HG03060 (cell line): ENCODE results near the gene GPC2.

Source experiments
- ATAC-seq: cut with Tn5 transposase; IDR thresholded peaks from one replicate; pipeline ENCODE4 v1.9.1; 2021; ENCODE audit warnings: low read depth, moderate number of reproducible peaks; ENCODE audit not compliant: unreplicated experiment

GPC2 gene

GRCh38 chr7:100170101-100170897 lies 6.9 kb downstream of the GPC2 start:
- ATAC-seq = no peak

DNA sequence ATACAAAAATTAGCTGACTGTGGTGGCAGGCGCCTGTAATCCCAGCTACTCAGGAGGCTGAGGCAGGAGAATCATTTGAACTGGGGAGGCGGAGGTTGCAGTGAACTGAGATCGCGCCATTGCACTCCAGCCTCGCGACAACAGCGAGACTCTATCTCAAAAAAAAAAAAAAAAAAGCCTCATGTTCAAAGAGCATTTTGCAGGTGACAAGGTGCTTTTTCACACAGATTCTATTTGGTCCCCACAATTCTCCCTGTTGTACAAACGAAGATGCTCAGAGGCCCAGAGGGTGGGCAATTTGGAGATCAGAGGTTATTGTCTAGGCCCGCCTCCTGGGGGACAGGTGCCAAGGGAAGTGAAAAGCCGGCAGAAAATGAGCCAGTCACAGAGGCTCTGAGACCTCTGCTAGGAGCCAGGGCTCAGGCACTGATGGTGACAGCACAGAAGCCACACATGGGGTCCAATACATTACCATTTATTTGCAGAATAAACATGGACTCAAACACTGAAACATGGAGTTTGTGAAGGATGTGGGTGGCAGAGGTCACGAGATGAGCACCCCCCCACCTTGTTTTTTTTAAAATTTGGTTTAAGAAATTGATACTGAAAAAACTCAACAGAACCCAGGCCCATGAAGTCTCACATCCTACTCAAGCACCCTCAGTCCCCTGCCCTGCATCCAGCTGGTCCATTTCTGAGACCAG lies 7.9 kb downstream of the GPC2 start:
- no peak for ATAC-seq

GRCh38 chr7:100167912-100168323 lies 9.3 kb downstream of the GPC2 start:
- no peak for ATAC-seq

GRCh38 chr7:100166970-100167911 lies 9.9 kb downstream of the GPC2 start:
- no peak for ATAC-seq

DNA sequence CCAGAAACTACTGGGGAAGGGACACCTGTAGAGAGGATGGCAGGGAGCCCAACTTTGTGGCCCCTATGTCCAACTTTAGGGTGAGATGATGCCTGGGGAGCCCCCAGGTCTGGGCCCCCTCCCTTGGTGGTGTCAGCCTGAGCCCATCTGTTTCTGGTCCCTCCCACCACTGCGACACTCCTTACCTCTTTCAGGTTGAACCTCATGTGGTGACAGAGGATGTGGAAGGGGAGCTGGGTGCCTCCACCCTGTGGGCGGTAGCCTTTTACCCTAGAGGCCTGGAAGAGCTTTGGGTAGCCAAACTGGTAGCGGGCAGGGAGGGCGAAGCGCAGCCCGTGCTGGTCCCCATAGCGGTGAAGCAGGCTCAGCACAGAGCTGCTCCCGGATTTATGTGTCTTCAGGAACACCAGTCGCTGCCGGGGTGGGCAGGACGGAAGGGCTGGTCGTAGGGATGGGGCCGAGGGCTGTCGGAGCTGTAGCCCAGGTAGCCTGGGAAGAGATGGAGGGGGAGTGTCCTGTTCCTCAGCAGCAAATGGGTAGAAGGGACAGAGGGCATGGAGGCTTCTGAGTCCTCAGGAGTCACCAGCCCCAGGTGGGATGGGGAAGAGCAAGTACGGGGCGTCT lies 10.8 kb downstream of the GPC2 start:
- no peak for ATAC-seq

GRCh38 chr7:100163871-100164270 lies 13.3 kb downstream of the GPC2 start:
- no peak for ATAC-seq

- no peak for ATAC-seq
Measured at GRCh38 chr7:100163006-100163531, 14.1 kb downstream of the GPC2 start.

DNA sequence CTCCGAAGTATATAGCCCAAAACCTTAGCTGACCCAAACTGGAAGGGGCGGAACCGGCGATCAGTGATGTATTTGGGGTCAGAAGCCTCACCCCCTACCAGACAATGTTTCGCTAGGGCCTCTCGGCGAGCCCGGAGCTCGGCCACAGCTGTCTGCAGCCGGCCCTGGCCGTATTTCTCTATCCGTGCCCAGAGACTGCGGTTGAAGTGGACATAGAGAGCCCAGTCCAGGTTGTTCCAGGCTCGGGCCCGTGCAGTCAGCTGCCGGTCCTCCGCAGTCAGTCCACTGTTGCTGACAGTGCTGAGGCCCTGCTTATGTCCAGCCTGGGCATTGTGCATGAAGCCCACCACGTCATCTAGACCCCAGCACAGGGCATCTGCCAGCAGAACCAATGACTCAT lies 17.1 kb downstream of the GPC2 start:
- ATAC-seq = no peak

DNA sequence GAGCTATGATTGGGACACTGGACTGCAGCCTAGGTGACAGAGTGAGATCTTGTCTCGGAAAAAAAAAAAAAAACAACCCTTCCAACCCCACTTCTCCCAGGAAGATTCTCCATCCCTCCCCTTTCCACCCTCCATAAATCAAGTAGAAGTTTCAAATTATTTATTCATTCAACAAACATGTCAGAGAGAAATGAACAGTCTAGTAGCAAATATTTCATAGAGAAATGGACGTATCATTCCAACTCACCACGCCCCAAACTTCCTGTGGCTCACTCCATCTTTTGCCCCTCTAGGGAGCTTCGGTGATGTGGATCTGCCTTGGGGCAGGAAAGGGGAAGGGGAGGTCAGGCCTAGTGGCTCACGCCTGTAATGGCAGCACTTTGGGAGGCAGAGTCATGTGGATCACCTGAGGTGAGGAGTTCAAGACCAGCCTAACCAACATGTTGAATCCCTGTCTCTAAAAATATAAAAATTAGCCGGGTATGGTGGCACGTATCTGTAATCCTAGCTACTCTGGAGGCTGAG lies 18.0 kb downstream of the GPC2 start:
- no peak for ATAC-seq

GRCh38 chr7:100158229-100159098 lies 18.7 kb downstream of the GPC2 start, which contains the start of gene TRAPPC14:
TRAPPC14 (minus strand) TSS chr7:100158723; CDS start chr7:100158499, 224 bp downstream.
- no peak for ATAC-seq

- no peak for ATAC-seq
Measured at GRCh38 chr7:100157334-100158228, 19.6 kb downstream of the GPC2 start.

- no peak for ATAC-seq
Measured at GRCh38 chr7:100157069-100157333, 20.2 kb downstream of the GPC2 start.

GRCh38 chr7:100156331-100157068 lies 20.7 kb downstream of the GPC2 start:
- ATAC-seq = no peak

- ATAC-seq = no peak
Measured at GRCh38 chr7:100155553-100156317, 21.4 kb downstream of the GPC2 start.

DNA sequence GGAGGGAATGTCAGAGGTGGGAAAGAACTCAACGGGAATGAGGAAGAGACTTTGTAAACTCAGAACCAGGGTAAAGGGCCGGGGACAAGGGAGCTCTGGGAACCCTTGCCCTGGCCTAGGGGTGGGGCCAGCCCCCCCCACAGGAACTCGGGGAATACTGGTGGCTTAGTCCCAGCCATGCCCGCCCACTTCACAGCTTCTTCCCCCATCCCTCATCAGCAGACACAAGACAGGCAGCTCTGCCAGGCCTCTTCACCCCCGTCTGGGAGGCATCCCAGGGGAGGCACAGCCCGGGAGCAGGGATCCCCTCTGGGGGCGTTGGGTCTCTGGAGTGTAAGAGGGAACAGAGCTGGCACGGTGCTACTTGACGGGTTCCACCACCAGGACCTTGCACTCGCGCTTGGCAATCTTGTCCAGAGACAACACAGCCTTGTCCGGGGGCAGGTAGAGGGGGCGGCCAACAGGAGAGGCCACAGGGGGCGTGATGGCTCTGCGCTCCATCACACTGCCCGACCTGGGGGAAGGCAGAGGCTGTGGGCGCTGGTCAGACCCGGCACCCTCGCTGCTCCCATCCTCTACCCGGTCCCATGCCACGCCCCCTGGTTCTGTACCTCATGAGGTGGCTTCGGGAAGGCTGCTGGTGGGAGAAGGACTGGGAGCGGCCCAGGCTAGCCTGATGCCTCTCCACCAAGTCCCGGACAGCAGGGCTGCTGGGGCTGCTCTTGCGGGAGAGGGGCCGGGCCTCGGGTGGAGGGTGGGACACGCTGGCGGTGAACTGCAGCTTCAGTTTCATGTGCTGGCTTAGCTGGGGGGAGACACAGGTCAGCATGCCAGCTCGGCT lies 22.3 kb downstream of the GPC2 start:
- no peak for ATAC-seq
